H1 (cell line): ENCODE data around the gene NUBPL. TPM values are rescaled to one million over a fixed set of nuclear protein-coding genes. Genes with fewer than 3 reads are reported as not detected.

Source experiments
- CTCF ChIA-PET: fragments of 300-600 bp; sonication (Branson Sonifier 250); formaldehyde crosslinking; loops from one replicate; lab custom pipeline; 2021; ENCODE audit not compliant: partially characterized antibody; lab: Charles Lee
- POLR2A ChIA-PET: fragments of 300-600 bp; sonication (Branson Sonifier 250); formaldehyde crosslinking; loops from one replicate; lab custom pipeline; 2021; ENCODE audit warnings: inconsistent platforms; ENCODE audit not compliant: partially characterized antibody; lab: Charles Lee
- DNase-seq, 2 experiments: peaks; one replicate each; pipeline versions ENCODE4 v3.0.0 to v3.0.0-alpha.2; 2010 to 2022; ENCODE audit warnings: low spot score in 2 of 2, low read depth in 1 of 2, mixed read lengths in 1 of 2
- FAIRE-seq: peaks from 2 replicates; lab custom pipeline; 2011; peaks lifted over from hg19 to GRCh38; lab: Jason Lieb, UNC
- H2AFZ ChIP-seq: 2 replicates; pipeline ENCODE4 v1.8.1; 2012; ENCODE audit warnings: low read length, inconsistent platforms
- H2AK5ac ChIP-seq: 2 replicates; pipeline ENCODE4 v1.6.1; 2013; ENCODE audit warnings: low read depth, low read length
- H2BK120ac ChIP-seq: replicated peaks from 2 replicates; pipeline ENCODE3; 2013; ENCODE audit warnings: low read depth, low read length, inconsistent platforms
- H2BK12ac ChIP-seq: 2 replicates; pipeline ENCODE4 v1.6.1; 2013; ENCODE audit warnings: low read depth, low read length
- H2BK15ac ChIP-seq: 2 replicates; pipeline ENCODE4 v1.6.1; 2013; ENCODE audit warnings: low read length
- H2BK20ac ChIP-seq: 2 replicates; pipeline ENCODE4 v1.6.1; 2013; ENCODE audit warnings: low read length
- H2BK5ac ChIP-seq: 2 replicates; pipeline ENCODE4 v1.6.1; 2013; ENCODE audit warnings: low read depth, low read length
- H3K14ac ChIP-seq: 2 replicates; pipeline ENCODE4 v1.6.1; 2013; ENCODE audit warnings: inconsistent platforms; ENCODE audit not compliant: insufficient read length
- H3K18ac ChIP-seq: 2 replicates; pipeline ENCODE4 v1.6.1; 2013; ENCODE audit warnings: low read length; ENCODE audit errors: extremely low read depth
- H3K23ac ChIP-seq: 2 replicates; pipeline ENCODE4 v1.6.1; 2013; ENCODE audit warnings: inconsistent platforms; ENCODE audit not compliant: insufficient read length
- H3K23me2 ChIP-seq: 2 replicates; pipeline ENCODE4 v1.6.1; 2013; ENCODE audit warnings: low read depth, low read length
- H3K27ac ChIP-seq: 2 replicates; pipeline ENCODE4 v1.6.1; 2011; ENCODE audit warnings: low read depth, low read length, inconsistent platforms
- H3K27me3 ChIP-seq, 4 experiments: replicated peaks in 1 of 4; 1 replicate in 1 of 4; 2 replicates in 3 of 4; pipeline versions ENCODE4 v1.6.1 to v1.8.1; 2011 to 2013; ENCODE audit warnings: low read length in 3 of 4, mild to moderate bottlenecking in 3 of 4, inconsistent platforms in 2 of 4, mixed read lengths in 2 of 4, moderate library complexity in 1 of 4; ENCODE audit not compliant: control insufficient read depth in 3 of 4, insufficient read depth in 3 of 4; ENCODE audit errors: extremely low read depth in 1 of 4
- H3K36me3 ChIP-seq, 4 experiments: 2 replicates each; pipeline versions ENCODE4 v1.6.1 to v1.8.1; 2011 to 2013; ENCODE audit warnings: mild to moderate bottlenecking in 4 of 4, low read length in 3 of 4, moderate library complexity in 2 of 4, control low read depth in 1 of 4, inconsistent platforms in 1 of 4; ENCODE audit not compliant: insufficient read depth in 4 of 4, control insufficient read depth in 2 of 4
- H3K4ac ChIP-seq: replicated peaks from 2 replicates; pipeline ENCODE3; 2013; ENCODE audit warnings: low read length, low read depth, mixed read lengths, inconsistent platforms; ENCODE audit not compliant: insufficient read length
- H3K4me1 ChIP-seq, 4 experiments: replicated peaks in 1 of 4; 1 replicate in 1 of 4; 2 replicates in 3 of 4; pipeline versions ENCODE4 v1.6.1 to v1.8.1; 2011 to 2013; ENCODE audit warnings: low read length in 3 of 4, inconsistent platforms in 2 of 4, mixed read lengths in 1 of 4; ENCODE audit not compliant: insufficient read depth in 4 of 4, control insufficient read depth in 3 of 4
- H3K4me2 ChIP-seq, 2 experiments: 2 replicates each; pipeline versions ENCODE4 v1.6.1 to v1.8.1; 2011 to 2013; ENCODE audit warnings: low read depth in 2 of 2, low read length in 2 of 2, control low read depth in 1 of 2, inconsistent platforms in 1 of 2, mild to moderate bottlenecking in 1 of 2; ENCODE audit not compliant: insufficient read depth in 1 of 2
- H3K4me3 ChIP-seq, 4 experiments: fragments of 200-600, 300-600 bp in 1 of 4; sonication (generic), shearing (Covaris generic), sonication (Bioruptor Twin) in 1 of 4; 2 replicates each; pipeline versions ENCODE4 v1.5.1 to v1.8.1; 2011 to 2016; ENCODE audit warnings: low read length in 4 of 4, low read depth in 3 of 4, control low read depth in 2 of 4, inconsistent platforms in 2 of 4, mild to moderate bottlenecking in 2 of 4, mixed read lengths in 1 of 4, moderate library complexity in 1 of 4; ENCODE audit not compliant: insufficient read depth in 2 of 4; ENCODE audit errors: extremely low read depth in 1 of 4
- H3K56ac ChIP-seq: replicated peaks from 2 replicates; pipeline ENCODE3; 2013; ENCODE audit warnings: low read depth, mild to moderate bottlenecking, mixed read lengths, low read length, inconsistent platforms; ENCODE audit not compliant: insufficient read length
- H3K79me1 ChIP-seq: 2 replicates; pipeline ENCODE4 v1.6.1; 2013; ENCODE audit warnings: low read depth, low read length, control low read depth
- H3K79me2 ChIP-seq, 2 experiments: 2 replicates each; pipeline versions ENCODE4 v1.6.1 to v1.8.1; 2012 to 2013; ENCODE audit warnings: low read length in 2 of 2, mild to moderate bottlenecking in 2 of 2, inconsistent platforms in 1 of 2; ENCODE audit not compliant: insufficient read depth in 2 of 2, control insufficient read depth in 1 of 2
- H3K9ac ChIP-seq, 4 experiments: replicated peaks in 1 of 4; 1 replicate in 1 of 4; 2 replicates in 3 of 4; pipeline versions ENCODE4 v1.6.1 to v1.8.1; 2011 to 2013; ENCODE audit warnings: low read depth in 3 of 4, low read length in 3 of 4, control low read depth in 2 of 4, mild to moderate bottlenecking in 2 of 4, moderate library complexity in 2 of 4, inconsistent platforms in 1 of 4; ENCODE audit errors: extremely low read depth in 1 of 4
- H3K9me3 ChIP-seq, 2 experiments: 2 replicates each; pipeline versions ENCODE4 v1.6.1 to v1.8.1; 2012 to 2013; ENCODE audit warnings: mild to moderate bottlenecking in 2 of 2, moderate library complexity in 2 of 2, control low read depth in 1 of 2, inconsistent platforms in 1 of 2, low read depth in 1 of 2, low read length in 1 of 2, mixed read lengths in 1 of 2; ENCODE audit not compliant: insufficient read depth in 2 of 2
- H4K20me1 ChIP-seq, 2 experiments: replicated peaks in 1 of 2; 2 replicates each; pipeline versions ENCODE3 to v1.8.1; 2011 to 2013; ENCODE audit warnings: inconsistent platforms in 2 of 2, low read length in 2 of 2, mild to moderate bottlenecking in 1 of 2; ENCODE audit not compliant: insufficient read depth in 2 of 2, control insufficient read depth in 1 of 2
- H4K5ac ChIP-seq: 2 replicates; pipeline ENCODE4 v1.6.1; 2013; ENCODE audit warnings: low read length, low read depth, mixed read lengths, inconsistent platforms; ENCODE audit not compliant: insufficient read length
- H4K8ac ChIP-seq: 2 replicates; pipeline ENCODE4 v1.8.0; 2013; ENCODE audit warnings: mild to moderate bottlenecking, moderate library complexity, low read length, inconsistent platforms; ENCODE audit not compliant: insufficient read depth; ENCODE audit errors: extremely low read depth
- H4K91ac ChIP-seq: replicated peaks from 2 replicates; pipeline ENCODE3; 2013; ENCODE audit warnings: low read length, mixed read lengths, inconsistent platforms; ENCODE audit not compliant: insufficient read length
- ASH2L ChIP-seq: fragments of 200-600, 300-600 bp; sonication (generic); IDR thresholded peaks from one replicate; pipeline ENCODE4 v1.7.1; 2017; ENCODE audit warnings: low read length
- CHD2 ChIP-seq: IDR thresholded peaks from 2 replicates; pipeline ENCODE4 v1.6.1; 2012; ENCODE audit warnings: low read length, improper control_type of control experiment
- KDM5A ChIP-seq: fragments of 200-600 bp; IDR thresholded peaks from 2 replicates; pipeline ENCODE4 v1.7.1; 2012; ENCODE audit warnings: mild to moderate bottlenecking, low read length, inconsistent platforms, mixed read lengths
- POU5F1 ChIP-seq: IDR thresholded peaks from 2 replicates; pipeline ENCODE4 v1.6.1; 2011; ENCODE audit warnings: low read depth, mild to moderate bottlenecking, low read length, moderate library complexity
- SIRT6 ChIP-seq: IDR thresholded peaks from one replicate; pipeline ENCODE4 v1.7.1; 2012; ENCODE audit warnings: low read length, inconsistent platforms
- SP1 ChIP-seq: IDR thresholded peaks from 2 replicates; pipeline ENCODE4 v1.6.1; 2011; ENCODE audit warnings: low read depth, low read length
- USF2 ChIP-seq: IDR thresholded peaks from 2 replicates; pipeline ENCODE4 v1.6.1; 2011; ENCODE audit warnings: low read length, improper control_type of control experiment
- WGBS, 2 experiments: shearing (Covaris generic) in 1 of 2; methylation state at CpG; one replicate each; pipeline versions ENCODE4 v1.1.6 to v1.1.7; 2013 to 2015; ENCODE audit warnings: low lambda C conversion rate in 2 of 2, mixed read lengths in 2 of 2, inconsistent platforms in 1 of 2, low coverage in 1 of 2, missing lambda C conversion rate in 1 of 2; ENCODE audit not compliant: insufficient replicate concordance in 2 of 2, insufficient coverage in 1 of 2, insufficient read length in 1 of 2; ENCODE audit errors: extremely low coverage in 1 of 2, missing lambda C conversion rate in 1 of 2; 5-methylcytosine and 5-hydroxymethylcytosine counted together
- polyA plus RNA-seq, 7 experiments: library from polyadenylated mRNA; depleted of rRNA in 3 of 7; stranded (reverse) in 5 of 7; unstranded in 2 of 7; fragments of >200 nt in 5 of 7; fragments of 200-250 nt in 2 of 7; gene quantifications; 1 replicate in 5 of 7; 2 replicates in 1 of 7; 4 replicates in 1 of 7; pipeline versions ENCODE4 v1.2.1 to v1.2.3, GENCODE V29; 2011 to 2013; ENCODE audit warnings: missing spikeins in 2 of 7, mixed read lengths in 2 of 7
- total RNA-seq: library from RNA; stranded (reverse); fragmentation: NEBNext Ultra II Directional; extraction: Animal tissue kit (Norgen Biotek cat#: 25700); gene quantifications from 2 replicates; pipeline ENCODE4 v1.2.1, GENCODE V29; 2021

The NUBPL gene
- total and polyA plus RNA-seq, 2 of the 8 experiments (the other 6 are each of a cell fraction or from before 2014, with no cell fraction given), result 1.6 to 6.8 TPM

- no peak overlapping the region for H2BK12ac ChIP-seq
- no peaks in the 10 kb centered on the region for H3K9me3 ChIP-seq
- DNase-seq (no peak), FAIRE-seq (no peak)
- no peak overlapping the region for H4K8ac ChIP-seq
- H3K4me3 ChIP-seq, result no peak overlapping the region
- H3K4me2 ChIP-seq, result no peak overlapping the region
- POLR2A ChIA-PET, result no interaction called here
- no peaks in the 10 kb centered on the region for H3K4me1 ChIP-seq
- no peaks in the 10 kb centered on the region for H3K36me3 ChIP-seq
- no peak overlapping the region for H2BK15ac ChIP-seq
- no peak overlapping the region for H3K56ac ChIP-seq
- no peak overlapping the region for H3K27ac ChIP-seq
- no peaks in the 10 kb centered on the region for H3K79me2 ChIP-seq
- H2BK5ac ChIP-seq, result no peak overlapping the region
- no peaks in the 10 kb centered on the region for H3K27me3 ChIP-seq
- no peak overlapping the region for H3K9ac ChIP-seq
- H2BK120ac ChIP-seq, result no peak overlapping the region
- no peaks in the 10 kb centered on the region for H3K79me1 ChIP-seq
- no peak overlapping the region for H3K14ac ChIP-seq
- peaks cover 2% of the 10 kb centered on the region; the same call in 1 of the 2 replicates for H3K23me2 ChIP-seq
- no peak overlapping the region for H2AK5ac ChIP-seq
- H4K5ac ChIP-seq, result no peak overlapping the region
- CTCF ChIA-PET, result no interaction called here
- 87% methylated on average over 3 of the region's 3 CpGs; no CpG with 5 or more reads in 1 of the 2 experiments for WGBS, 2 experiments
- peak overlapping the region; percentile 70 for H3K23ac ChIP-seq
- no peak overlapping the region for H2AFZ ChIP-seq
- no peak overlapping the region for H4K91ac ChIP-seq
- no peak overlapping the region for H3K4ac ChIP-seq
- H4K20me1 ChIP-seq, result no peaks in the 10 kb centered on the region
- no peak overlapping the region for H3K18ac ChIP-seq
- no peak overlapping the region for H2BK20ac ChIP-seq
- TF ChIP-seq USF2, result no peak
- no peak for TF ChIP-seq KDM5A
- no peak for TF ChIP-seq CHD2
- TF ChIP-seq SIRT6, result no peak
- TF ChIP-seq ASH2L, result no peak
- no peak for TF ChIP-seq POU5F1
- TF ChIP-seq SP1, result no peak
These were observed 268.0 kb downstream of the NUBPL start for GRCh38 chr14:31828946-31829868.
